Neural cell (in vitro differentiated cells): ENCODE measurements around the gene FBXO10.

Experiments used
- EP300 ChIP-seq: fragments of 450-650 bp; conservative IDR thresholded peaks from 2 replicates; pipeline ENCODE4 v1.6.1; 2014; ENCODE audit warnings: antibody characterized with exemption, mild to moderate bottlenecking, moderate library complexity; ENCODE audit not compliant: poor library complexity, severe bottlenecking
- EZH2 ChIP-seq: fragments of 200-600, 300-800 bp; shearing (Covaris generic), sonication (generic); IDR thresholded peaks from 2 replicates; pipeline ENCODE4 v1.6.1; 2014; ENCODE audit warnings: antibody characterized with exemption, low read length, borderline replicate concordance, mild to moderate bottlenecking; ENCODE audit not compliant: insufficient read depth, poor library complexity, severe bottlenecking
- POLR2AphosphoS5 ChIP-seq: IDR thresholded peaks from 2 replicates; pipeline ENCODE4 v1.6.1; 2012
- SMC3 ChIP-seq: fragments of 450-650 bp; conservative IDR thresholded peaks from 2 replicates; pipeline ENCODE4 v1.6.1; 2014; ENCODE audit warnings: antibody characterized with exemption, mild to moderate bottlenecking, moderate library complexity; ENCODE audit not compliant: poor library complexity
- TAF1 ChIP-seq: IDR thresholded peaks from 2 replicates; pipeline ENCODE4 v1.6.1; 2012; ENCODE audit warnings: low read depth
- TF ChIP-seq, protein P1 (sequence below): fragments of 450-650 bp; IDR thresholded peaks from 2 replicates; pipeline ENCODE4 v1.5.1; 2014; ENCODE audit warnings: antibody characterized with exemption, mild to moderate bottlenecking, moderate library complexity; ENCODE audit not compliant: poor library complexity, severe bottlenecking
- TF ChIP-seq, protein P2 (sequence below): IDR thresholded peaks from 2 replicates; pipeline ENCODE4 v1.6.1; 2012; ENCODE audit warnings: borderline replicate concordance

DNA sequence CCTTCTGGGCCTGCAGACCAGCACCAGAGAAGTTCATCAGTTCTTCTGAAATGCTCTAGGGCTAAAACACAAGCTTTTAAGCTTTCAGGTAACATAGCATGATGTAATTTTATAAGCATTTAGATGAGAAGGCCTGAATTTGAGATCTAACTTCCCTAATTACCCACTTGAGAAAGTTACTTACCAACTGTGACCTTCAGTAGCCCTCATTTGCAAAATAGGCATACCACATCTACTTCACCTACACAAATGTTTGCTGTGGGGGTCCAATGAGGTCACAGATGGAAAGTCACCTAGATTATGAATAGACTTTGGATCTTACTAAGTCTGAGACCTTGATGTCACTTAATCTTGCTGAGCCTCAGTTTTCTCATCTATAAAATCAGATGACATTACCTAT, 36.5 kb downstream of the FBXO10 start:
- TF ChIP-seq, protein P1, sequence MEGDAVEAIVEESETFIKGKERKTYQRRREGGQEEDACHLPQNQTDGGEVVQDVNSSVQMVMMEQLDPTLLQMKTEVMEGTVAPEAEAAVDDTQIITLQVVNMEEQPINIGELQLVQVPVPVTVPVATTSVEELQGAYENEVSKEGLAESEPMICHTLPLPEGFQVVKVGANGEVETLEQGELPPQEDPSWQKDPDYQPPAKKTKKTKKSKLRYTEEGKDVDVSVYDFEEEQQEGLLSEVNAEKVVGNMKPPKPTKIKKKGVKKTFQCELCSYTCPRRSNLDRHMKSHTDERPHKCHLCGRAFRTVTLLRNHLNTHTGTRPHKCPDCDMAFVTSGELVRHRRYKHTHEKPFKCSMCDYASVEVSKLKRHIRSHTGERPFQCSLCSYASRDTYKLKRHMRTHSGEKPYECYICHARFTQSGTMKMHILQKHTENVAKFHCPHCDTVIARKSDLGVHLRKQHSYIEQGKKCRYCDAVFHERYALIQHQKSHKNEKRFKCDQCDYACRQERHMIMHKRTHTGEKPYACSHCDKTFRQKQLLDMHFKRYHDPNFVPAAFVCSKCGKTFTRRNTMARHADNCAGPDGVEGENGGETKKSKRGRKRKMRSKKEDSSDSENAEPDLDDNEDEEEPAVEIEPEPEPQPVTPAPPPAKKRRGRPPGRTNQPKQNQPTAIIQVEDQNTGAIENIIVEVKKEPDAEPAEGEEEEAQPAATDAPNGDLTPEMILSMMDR, result no peak
- no peak for TF ChIP-seq POLR2AphosphoS5
- no peak for TF ChIP-seq EZH2
- no peak for TF ChIP-seq SMC3
- TF ChIP-seq, protein P2, sequence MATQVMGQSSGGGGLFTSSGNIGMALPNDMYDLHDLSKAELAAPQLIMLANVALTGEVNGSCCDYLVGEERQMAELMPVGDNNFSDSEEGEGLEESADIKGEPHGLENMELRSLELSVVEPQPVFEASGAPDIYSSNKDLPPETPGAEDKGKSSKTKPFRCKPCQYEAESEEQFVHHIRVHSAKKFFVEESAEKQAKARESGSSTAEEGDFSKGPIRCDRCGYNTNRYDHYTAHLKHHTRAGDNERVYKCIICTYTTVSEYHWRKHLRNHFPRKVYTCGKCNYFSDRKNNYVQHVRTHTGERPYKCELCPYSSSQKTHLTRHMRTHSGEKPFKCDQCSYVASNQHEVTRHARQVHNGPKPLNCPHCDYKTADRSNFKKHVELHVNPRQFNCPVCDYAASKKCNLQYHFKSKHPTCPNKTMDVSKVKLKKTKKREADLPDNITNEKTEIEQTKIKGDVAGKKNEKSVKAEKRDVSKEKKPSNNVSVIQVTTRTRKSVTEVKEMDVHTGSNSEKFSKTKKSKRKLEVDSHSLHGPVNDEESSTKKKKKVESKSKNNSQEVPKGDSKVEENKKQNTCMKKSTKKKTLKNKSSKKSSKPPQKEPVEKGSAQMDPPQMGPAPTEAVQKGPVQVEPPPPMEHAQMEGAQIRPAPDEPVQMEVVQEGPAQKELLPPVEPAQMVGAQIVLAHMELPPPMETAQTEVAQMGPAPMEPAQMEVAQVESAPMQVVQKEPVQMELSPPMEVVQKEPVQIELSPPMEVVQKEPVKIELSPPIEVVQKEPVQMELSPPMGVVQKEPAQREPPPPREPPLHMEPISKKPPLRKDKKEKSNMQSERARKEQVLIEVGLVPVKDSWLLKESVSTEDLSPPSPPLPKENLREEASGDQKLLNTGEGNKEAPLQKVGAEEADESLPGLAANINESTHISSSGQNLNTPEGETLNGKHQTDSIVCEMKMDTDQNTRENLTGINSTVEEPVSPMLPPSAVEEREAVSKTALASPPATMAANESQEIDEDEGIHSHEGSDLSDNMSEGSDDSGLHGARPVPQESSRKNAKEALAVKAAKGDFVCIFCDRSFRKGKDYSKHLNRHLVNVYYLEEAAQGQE, result no peak
- TF ChIP-seq EP300, result no peak
- TF ChIP-seq TAF1, result no peak
